ENCODE data around the gene ARHGAP23.

DNA sequence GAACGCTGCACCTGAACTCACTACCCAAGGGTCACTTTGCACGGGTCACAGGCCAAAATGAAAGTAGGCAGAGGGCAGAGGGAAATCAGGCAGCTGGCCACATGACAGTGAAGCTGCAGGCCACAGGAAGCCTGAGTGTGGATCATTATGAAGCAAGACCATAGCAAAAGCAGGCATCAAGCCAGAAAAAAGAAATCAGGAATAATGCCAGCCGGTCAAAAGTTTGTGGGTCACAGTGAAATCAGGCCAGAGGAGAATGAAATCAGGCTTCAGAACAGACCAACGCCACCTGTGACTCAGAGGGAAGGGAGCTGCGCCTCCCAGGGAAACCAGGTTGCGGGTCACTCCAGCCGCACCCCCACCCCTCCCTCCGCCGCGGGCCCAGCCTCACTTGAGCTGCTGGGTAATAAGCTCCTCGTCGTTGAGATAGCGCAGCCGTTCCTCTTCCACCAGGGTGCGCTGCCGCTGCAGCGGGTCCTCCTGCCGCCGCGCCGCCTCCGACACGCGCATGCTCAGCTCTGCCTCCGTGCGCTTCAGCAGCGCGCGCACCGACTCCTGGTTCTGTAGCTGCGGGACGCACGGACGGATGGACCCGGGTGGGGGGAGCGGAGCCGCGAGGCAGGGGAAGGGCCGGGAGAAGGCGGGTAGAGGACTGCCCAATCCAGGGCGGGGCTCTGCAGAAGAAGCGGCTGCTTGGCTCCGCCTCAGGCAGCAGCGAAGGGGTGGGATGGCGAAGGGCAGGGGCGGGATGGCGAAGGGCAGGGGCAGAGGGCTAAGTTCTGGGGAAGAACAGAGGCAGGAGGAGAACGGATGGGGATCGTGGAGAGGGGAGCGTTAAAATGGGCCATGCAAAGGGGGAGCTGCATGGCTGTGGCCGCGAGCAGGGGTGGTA is 129.8 kb downstream of the ARHGAP23 start:
- TF ChIP-seq, protein P1, sequence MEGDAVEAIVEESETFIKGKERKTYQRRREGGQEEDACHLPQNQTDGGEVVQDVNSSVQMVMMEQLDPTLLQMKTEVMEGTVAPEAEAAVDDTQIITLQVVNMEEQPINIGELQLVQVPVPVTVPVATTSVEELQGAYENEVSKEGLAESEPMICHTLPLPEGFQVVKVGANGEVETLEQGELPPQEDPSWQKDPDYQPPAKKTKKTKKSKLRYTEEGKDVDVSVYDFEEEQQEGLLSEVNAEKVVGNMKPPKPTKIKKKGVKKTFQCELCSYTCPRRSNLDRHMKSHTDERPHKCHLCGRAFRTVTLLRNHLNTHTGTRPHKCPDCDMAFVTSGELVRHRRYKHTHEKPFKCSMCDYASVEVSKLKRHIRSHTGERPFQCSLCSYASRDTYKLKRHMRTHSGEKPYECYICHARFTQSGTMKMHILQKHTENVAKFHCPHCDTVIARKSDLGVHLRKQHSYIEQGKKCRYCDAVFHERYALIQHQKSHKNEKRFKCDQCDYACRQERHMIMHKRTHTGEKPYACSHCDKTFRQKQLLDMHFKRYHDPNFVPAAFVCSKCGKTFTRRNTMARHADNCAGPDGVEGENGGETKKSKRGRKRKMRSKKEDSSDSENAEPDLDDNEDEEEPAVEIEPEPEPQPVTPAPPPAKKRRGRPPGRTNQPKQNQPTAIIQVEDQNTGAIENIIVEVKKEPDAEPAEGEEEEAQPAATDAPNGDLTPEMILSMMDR (IDR thresholded peaks at IDR 0.05): peak; percentile 87 to 90 (median 88)
- TF ChIP-seq POLR2A (IDR thresholded peaks at IDR 0.05): no peak
